ENCODE results near the gene RCC2.

RCC2 gene

DNA sequence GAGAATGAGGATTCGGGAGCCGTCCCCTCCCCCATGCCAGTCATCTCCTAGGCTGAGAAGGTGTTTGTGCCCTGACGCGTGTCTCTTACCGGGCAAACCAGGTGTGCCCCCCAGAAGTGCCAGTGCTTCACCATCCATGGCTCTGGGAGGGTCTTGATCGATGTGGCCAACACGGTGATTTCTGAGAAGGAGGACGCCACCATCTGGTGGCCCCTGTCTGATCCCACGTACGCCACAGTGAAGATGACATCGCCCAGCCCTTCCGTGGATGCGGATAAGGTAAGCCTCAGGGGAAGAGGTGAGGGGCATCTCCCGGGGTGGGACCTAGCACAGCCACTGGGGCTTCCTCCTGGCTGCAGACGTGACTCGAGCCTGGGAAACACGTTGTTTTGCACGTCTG lies 66.5 kb downstream of the RCC2 start:
- DNase-seq (ENCODE audit: low spot score) = no peak

DNA sequence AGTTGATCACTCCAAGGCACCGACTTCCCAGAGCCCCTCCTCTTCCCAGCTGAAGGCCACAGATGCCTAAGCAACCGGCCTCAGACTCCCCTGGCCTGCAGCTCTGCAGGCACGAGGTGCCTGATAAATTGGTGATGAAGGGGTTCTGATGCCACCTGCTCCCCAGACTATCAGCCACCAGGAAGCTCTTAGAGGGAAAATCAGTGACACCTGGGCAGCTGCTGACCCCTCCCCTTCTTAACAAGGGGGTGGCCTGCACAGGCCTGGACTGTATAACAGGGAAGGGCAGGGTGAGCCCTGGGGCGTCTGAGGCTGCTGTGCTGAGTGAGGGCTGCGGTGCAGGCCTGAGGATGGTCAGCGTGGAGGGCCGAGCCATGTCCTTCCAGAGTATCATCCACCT lies 67.6 kb downstream of the RCC2 start, which contains the start of gene PADI6:
Gene PADI6 (plus strand): TSS at position 301 of the 400 bp plus-strand sequence. CDS start 50 bp downstream, at position 351.
- no peak for DNase-seq (ENCODE audit: low spot score)

- DNase-seq (ENCODE audit: low spot score) = no peak
These were observed 68.9 kb downstream of the RCC2 start for GRCh38 chr1:17370618-17371017.

DNA sequence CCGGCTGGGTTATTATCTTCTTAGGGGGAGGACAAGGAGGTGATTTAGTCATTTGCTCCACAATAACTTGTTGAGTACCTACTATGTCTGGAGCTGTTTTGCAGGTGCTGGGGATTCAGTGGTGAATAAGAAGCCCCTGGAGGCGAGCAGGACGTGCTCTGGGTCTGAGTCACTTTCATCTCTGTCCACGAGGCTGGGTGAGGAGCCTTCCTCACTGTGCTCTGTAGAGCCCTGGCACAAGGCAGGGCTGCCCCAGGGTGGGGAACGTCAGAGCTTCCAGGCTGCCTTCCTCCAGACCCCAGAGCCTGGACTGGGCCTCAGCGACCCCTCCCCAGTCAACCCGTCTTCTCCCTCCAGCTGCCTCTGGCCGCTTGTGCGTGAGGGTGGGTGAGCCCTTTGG lies 70.0 kb downstream of the RCC2 start:
- peak; percentile 44 for DNase-seq (ENCODE audit: low spot score)

GRCh38 chr1:17365293-17365692 lies 74.2 kb downstream of the RCC2 start:
- no peak for DNase-seq (ENCODE audit: low spot score)

DNA sequence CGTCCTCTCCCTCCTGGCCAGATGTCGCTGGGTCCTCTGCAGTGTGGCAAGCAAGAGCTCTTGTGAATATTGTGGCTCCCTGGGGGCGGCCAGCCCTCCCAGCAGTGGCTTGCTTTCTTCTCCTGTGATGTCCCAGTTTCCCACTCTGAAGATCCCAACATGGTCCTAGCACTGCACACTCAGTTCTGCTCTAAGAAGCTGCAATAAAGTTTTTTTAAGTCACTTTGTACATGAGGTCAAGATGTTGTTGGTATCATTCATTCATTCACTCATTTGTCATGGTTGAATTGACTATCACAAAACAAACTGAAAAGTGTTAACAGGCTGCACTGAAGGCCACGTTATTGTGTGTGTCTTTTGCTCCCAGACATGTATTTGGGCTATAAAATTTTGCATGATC lies 75.7 kb downstream of the RCC2 start:
- no peak for DNase-seq (ENCODE audit: low spot score)

- DNase-seq (ENCODE audit: low spot score) = no peak
These were observed 76.1 kb downstream of the RCC2 start for GRCh38 chr1:17363351-17363750.

DNA sequence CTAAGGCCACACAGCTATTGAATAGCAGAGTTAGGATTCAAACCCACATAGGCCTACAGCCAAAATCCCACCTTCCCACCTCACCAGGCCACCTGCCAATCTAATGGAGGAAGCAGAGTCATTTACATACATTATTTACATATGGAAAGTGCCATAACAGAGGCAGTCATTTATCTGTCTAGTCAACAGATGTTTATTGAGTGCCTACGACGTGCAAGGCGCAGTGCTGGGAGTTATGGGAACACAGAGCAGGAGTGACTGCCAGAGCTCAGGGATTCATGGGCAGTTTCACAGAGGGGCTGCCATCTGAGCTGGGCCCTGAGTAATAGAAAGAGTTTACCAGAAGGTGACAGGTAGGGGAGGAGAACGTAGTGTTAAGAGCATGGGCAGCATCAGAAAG lies 77.8 kb downstream of the RCC2 start:
- DNase-seq (ENCODE audit: low spot score) = no peak

DNA sequence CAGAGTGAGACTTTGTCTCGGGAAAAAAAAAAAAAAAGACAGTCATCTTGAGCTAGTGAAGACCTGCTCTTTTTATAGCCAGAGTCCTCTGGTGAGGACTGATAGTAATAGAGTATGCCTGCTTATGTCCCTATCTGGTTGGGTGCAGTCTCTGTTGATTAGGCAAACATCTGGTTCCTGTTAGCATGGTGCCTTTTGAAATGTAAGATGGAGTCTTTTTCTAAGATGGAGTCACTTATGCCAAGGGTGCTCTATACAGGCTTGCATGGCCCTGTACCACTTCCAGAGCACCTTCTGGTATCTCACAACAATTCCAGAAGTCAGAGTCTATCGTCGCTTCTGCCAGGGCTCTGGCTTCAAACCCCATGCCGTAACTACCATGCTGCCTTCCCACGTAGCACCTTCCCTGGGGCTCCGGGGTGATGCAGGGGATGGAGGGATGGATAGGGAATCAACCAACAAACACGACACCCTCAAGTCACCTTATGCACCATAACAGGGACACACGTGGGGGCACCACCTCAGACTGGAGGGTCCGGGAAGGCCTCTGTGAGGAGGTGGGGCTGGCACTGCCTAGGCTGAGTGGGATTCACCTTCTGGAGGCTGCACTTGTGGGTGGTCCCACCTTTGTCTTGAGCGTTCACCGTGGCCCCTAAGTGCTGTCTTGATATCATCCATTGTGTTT lies 79.1 kb downstream of the RCC2 start:
- DNase-seq (ENCODE audit: low spot score) = no peak

- no peak for DNase-seq (ENCODE audit: low spot score)
These were observed 79.7 kb downstream of the RCC2 start for GRCh38 chr1:17359808-17360207.

GRCh38 chr1:17359031-17359430 lies 80.4 kb downstream of the RCC2 start:
- no peak for DNase-seq (ENCODE audit: low spot score)

DNA sequence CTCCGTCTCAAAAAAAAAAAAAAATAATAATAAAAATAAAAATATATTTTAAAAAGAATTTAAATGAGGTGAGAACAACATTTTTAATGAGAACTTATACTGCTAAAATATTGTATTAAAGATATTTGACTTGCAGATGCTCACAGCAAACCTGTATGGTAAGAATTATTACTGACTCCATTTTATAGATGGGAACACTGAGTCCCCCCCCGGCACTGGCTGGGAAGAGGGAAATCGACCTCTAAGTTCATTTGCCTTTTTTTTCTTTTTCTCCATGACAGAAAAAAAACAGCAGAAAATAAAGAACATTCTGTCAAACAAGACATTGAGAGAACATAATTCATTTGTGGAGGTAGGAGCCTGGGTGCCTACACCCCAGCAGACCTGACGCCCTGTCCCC lies 80.9 kb downstream of the RCC2 start:
- no peak for DNase-seq (ENCODE audit: low spot score)

All from AG20443 (cell line).